Activated naive CD4-positive, alpha-beta T cell treated with anti-CD3 and anti-CD28 coated beads, Interleukin-2, amount 50 U/mL, for 16 hours (primary cell): ENCODE measurements around the gene NTNG2.
"Not testable (repeated sequence)": the region's sequence is repeated elsewhere in the genome, so short reads cannot be mapped to it uniquely, and the experiment has no call there.

Experiments used
- DNase-seq: peaks from one replicate; pipeline ENCODE4 v3.0.0-alpha.2; 2020

Gene NTNG2, protein sequence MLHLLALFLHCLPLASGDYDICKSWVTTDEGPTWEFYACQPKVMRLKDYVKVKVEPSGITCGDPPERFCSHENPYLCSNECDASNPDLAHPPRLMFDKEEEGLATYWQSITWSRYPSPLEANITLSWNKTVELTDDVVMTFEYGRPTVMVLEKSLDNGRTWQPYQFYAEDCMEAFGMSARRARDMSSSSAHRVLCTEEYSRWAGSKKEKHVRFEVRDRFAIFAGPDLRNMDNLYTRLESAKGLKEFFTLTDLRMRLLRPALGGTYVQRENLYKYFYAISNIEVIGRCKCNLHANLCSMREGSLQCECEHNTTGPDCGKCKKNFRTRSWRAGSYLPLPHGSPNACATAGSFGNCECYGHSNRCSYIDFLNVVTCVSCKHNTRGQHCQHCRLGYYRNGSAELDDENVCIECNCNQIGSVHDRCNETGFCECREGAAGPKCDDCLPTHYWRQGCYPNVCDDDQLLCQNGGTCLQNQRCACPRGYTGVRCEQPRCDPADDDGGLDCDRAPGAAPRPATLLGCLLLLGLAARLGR

DNA sequence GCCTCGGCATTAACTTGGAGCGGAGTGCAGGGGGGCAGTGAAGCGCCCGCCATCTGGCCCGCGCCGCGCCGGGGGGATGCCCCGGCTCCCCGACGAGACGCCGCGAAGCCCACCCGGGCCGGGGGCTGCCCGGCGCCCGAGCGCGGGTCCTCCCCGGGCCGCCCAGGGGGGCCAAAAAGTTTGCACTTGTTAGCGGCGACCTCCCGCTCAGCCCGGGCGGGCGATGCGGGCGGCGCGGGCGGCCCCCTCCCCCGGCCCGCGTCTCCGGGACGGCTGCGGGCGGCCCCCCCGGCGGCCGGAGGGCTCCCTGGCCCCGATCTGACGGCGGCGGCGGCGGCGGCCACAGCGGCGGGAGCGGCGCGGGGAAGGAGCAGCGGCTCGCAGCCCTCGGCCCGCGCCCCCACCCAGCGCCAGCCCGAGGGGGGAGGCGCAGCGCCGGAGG is at the start of gene NTNG2:
Gene NTNG2, plus strand, starts transcription at position 316 of the 442 bp plus-strand sequence. CDS start 4,774 bp downstream, outside the sequence.
- no peak for DNase-seq

DNA sequence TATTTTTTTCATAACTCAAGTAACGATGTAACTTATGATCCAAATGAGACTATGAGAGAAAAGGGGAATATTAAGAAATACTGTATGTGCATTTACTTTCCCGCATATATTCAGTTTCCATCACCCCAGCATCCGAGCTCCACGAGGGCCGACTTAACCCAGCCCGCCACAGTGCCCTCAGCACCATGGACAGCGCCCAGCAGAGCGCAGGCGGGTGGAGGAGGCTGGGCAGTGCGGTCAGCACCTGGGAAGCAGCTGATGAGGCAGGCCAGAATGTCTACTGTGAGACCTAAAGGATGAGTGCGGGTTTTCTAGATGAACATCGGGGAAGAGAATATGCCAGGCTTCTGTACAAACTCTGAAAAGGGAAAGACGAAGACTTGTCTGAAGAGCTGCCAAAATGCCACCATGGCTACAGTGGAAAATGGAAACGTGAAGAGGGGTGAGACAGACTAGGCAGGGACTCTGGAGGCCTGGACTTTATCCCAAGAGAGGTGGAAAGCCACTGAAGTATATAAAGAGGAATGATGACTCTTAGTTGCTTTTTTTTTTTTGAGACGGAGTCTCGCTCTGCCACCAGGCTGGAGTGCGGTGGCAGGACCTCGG is 47.7 kb upstream of the NTNG2 start:
- peak; percentile 24 for DNase-seq

DNA sequence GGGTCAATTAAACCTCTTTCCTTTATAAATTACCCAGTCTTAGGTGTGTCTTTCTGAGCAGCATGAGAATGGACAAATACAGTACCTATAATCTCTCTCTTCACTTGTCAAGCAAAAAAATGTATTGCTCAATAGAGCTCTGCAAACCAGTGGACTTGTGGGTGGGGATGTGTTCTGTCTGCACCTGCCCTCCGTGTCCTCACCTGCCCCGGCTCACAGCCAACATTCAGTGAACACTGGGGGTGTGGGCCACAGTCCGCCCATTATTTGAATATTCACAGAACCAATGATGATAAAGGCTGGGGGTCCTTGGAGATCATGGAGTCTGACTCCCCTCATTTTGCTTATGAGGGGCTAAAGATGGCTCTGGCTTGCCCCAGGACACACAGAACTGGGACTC is 45.3 kb upstream of the NTNG2 start:
- DNase-seq, result no peak

DNA sequence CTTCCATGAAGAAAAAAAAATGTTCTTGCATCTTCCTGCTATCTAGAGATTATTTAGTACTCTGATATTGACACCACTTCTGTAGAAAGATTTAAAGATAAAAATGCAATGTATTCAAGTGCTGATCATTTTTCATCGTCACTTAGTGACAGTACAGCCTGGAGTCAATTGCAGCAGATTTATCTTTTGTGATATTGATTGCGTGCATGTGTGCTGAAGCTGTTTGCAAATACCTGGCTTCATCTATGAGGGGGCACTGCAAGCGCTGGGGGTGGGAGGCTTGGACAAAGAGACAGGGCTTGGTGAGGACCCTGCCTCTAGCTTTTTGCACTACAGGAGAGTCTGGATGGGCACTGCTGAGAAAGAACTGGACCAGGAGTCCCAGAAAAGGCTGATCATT is 44.2 kb upstream of the NTNG2 start:
- no peak for DNase-seq

DNA sequence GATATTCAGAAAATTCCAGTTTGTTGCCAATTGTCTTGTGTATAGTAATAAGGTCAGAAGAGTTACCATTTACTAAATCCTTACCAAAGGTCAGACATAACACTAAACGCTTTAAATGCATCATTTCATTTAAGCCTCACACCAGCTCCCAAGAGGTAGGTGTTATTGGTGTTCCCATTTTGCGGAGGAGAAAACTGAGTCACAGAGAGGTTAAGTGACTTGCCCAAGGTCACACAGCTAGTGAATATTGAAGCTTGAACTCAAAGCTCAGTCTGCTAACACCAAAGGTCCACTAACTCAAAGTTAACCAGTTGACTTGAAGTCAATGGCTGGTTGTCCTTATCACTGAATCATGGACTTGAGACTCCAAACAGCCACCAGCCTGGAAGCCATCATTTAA is 40.8 kb upstream of the NTNG2 start:
- no peak for DNase-seq

DNA sequence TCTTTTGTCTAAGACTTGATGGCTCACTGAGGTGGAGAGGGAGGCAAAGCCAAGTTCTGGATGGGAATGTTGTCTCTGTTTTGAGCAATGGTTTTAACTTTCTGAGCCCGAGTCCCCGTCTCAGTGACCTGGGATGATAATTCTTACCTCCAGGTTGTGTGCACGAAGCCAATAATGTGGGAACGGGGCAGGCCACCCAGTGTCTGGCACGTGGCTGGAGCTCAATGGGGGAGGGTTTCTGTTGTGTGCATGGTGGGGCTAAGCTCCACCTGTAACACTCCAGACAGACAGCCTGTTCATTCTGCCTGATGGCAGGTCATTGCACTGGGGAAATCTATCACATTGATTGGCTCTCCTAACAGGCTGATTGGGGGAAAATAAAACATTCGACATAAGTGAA is 37.1 kb upstream of the NTNG2 start:
- DNase-seq, result no peak

DNA sequence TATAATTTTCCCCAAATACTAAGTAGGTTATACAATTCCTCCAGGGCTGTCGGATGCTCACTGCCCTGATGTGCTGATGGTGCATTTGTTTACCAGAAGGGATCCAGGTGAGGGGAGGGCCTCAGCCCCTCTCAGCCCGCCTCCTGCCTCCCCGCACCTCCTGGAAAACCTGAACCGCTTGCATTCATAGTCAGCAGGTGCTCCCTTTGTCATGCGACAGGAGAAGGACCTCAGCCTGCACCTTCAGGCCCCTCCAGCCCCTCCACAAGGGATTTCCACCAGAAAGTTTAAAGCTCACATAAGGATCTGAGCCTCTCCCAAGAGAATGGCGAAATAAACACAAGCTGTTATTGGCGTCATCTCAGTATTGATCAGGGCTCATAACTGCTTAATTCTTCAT is 36.5 kb upstream of the NTNG2 start:
- DNase-seq, result no peak

DNA sequence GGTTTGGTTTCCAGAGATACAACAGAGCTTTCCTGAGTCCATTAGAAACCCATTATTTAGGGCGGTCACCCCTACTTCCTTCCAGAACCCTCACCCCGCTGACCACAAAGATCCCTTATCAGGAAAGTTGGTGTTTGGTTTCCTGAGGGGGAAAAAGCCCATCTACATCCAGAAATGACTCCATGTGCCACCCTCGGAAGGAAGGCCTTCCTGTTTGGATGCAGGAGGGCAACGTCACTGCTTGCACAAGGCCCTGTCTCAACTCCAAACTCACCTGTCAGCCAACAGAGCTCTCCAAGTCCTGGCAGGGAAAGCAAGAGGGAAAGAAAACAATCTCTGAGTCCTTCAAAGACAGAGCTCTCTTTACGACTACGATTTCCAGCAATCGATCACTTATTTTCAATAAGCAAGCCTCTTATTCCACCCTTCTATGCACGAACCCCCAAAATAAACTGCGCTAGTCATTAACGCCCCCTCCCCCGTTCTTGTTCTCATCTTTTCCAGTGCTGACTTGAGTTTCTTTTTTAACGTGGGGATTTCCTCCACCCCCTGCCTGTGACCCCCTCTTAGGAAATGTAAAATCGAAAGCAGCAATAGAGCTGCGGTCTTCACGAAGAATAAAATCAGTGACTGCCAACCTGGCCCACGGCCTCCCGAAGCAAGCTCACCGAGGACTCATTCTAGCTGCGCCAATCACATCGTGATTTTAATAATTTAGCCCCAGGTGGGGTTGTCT is 35.7 kb upstream of the NTNG2 start:
- DNase-seq, result peak; percentile 18

DNA sequence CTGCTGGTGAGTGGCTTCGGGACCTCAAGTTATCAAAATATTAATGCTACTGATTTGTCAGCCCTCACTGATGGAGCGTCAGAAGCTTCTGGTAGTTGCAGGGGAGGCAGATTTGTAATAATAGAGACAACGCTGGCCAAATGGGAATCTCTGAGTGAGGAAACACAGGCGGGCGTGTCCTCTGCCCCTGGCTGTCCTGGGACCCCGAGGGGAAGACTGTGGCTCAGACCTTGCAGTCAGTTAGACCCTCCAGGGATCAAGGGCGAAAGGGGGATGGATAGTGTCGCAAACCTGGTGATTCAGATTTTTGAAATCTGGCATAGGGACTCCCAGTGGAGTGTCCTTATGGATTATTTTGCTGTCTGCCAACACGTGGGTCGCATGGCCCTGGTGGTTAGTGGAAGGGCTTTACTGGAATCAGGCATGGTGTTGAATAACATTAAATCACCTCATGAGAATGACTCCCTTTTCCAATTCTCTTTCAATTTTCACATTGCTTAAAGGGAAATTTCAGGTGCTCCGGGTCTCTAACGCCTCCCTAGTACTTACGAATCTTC is 35.1 kb upstream of the NTNG2 start:
- no peak for DNase-seq

DNA sequence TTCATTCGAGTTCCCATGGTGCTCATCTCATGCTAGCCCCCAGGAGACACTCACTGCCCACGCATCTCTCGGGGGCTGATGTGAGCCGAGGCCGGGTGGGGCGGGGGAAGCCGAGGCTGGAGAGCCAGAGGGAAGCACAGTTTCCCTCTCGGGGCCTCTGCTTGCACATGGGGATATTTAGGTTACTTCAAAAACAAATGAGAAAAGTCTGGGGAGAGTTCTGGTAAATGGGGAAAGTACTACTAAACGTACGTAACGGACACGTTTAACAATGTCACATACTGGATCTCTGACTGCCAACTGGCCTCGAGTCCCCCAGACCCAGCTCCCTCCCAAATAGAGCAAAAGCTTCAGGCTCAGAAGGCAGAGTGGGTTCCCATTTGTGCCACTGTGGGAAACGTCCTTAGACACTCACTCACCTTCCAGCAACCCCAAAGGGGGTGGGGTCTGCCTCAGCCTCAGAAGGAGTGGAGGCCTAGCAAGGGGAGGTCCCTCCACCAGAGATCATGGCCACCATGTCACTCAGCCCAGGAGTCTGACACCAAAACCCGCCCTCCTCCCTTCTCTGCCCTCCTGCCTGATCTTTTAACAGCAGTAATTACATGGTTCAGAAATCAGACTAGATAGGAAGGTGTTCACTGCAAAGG is 33.8 kb upstream of the NTNG2 start:
- DNase-seq, result no peak

DNA sequence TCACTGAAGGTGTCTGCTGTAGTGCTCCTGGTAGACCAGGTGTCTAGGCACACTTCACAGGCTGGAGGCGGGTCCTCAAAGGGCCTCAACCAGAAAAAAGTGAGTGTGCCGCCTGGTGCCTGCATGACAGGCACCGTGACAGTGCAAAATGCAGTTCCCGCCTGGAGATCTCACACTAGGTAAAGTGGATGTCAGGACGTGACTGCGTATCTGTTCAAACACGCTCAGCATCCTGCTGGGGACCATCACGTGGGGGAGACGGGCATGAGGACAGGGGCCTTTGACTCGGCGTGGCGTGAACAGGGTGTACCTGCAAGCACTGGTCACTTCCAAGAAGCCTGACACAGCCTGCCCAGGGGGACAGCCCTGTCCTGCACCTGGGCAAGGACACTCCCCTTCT is 32.3 kb upstream of the NTNG2 start:
- DNase-seq, result no peak

DNA sequence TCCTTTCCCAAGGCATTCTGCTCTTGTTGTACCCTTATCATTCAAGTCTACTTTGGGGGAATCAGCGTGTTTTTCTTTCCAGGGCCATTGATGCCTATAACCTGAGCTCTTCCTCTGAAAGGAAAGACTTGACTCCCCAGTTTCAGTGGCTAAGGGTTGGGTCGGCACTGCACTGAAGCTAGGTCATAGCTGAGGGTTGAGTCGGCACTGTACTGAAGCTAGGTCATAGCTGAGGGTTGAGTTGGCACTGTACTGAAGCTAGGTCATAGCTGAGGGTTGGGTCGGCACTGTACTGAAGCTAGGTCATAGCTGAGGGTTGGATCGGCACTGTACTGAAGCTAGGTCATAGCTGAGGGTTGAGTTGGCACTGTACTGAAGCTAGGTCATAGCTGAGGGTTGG is 27.8 kb upstream of the NTNG2 start:
- DNase-seq, result not testable (repeated sequence)

DNA sequence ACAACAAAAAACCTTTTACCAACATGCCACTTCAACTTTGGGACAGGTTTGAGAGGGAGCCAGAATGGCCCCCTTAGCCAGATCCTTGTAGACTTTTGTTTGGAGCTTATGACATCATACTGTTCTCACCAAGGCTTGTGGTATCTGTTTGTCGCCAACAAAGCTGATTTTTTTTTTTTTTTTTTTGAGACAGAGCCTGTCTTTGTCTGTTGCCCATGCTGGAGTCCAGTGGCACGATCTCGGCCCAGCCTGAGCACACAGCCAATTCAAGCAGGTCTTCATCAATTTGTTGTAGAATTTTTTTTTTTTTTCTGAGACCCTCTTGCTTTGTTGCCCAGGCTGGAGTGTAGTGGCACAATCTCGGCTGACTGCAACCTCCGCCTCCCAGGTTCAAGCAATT is 26.4 kb upstream of the NTNG2 start:
- DNase-seq, result no peak

DNA sequence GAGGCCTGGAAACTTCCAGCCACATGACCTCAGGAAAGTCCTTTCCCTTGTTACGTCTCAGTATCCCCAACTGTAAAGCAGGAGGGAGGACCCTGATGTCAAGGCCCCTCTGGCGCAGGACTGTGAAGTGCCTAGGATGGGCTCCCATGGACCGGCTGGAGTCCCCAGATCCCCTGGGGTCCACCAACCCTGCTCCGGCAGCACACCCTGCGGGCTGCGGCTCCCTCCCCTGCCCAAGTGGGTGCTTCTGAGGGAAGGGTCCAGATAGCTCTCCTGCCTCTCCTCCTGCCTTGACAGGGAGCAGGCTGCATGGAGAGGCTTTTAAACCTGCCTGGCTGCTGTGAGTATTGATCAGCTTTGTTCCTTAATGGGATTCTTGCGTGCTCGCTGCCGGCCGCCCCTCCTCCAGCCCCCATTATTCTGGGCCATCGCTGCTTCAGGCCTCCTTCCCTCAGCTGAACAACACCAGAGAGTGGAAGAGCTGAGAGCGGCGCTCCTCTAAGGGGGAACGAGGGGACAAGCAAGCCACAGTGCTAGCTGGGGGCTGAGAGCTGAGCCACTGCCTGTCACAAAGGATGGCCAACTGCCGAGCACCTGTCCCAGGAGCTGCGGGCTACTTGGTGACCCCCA is 25.6 kb upstream of the NTNG2 start:
- DNase-seq, result no peak

DNA sequence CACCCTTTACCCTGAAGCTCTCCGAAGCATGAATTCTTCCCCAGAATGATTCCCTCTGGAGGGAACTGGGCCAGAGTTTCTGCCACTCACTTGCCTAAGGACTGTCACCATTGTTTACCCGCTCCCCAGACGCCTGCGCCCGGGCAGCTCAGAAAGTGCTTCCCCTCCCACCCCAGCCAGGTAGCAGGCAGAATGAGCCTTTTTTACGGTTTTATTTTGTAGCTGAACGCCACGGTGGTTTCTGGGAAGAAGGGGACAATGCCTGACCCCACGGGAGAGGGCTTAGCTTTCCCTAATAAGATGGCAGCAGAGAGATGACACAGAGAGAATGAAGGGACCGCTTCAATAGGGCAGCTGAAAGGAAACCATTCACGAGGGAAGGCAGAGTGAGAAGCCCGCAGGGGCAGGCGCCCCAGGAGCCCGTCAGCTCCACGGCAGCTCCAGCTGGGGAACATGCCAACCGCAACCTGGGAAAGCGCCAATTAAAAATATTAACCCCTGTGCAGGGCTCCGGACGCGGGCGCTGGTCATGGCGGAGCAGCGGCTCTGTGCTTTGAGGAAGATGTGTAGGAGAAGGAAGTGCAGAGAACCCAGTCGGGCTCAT is 20.4 kb upstream of the NTNG2 start:
- no peak for DNase-seq

DNA sequence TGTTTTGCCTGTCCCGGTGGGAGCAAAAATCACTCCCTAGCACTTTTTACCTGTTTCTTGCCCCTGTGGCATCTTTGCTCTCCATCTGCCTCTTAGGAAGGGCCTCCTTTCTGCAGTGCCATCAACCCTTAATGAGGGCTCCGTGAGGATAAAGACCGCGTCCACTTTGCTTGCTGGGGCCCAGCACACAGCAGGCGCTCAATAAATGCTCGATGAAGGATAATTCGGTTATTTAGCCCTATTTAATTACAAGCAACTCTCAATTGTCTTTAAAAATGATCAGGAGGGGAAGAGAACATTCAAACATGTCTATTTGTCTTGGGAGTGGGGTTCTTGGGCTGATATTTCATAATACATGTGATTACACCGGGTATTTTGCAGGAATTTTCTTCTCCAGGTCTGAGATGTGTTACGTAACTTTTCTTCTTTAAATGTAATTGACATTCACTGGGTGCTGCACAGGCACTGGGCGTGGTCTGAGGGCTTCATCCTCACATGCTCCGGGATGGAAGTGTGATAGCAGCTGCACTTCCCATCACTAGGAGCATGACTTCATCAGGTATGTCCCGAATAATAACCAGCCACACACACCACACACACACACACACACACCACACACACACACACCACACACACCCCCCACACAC is 19.8 kb upstream of the NTNG2 start:
- no peak for DNase-seq

DNA sequence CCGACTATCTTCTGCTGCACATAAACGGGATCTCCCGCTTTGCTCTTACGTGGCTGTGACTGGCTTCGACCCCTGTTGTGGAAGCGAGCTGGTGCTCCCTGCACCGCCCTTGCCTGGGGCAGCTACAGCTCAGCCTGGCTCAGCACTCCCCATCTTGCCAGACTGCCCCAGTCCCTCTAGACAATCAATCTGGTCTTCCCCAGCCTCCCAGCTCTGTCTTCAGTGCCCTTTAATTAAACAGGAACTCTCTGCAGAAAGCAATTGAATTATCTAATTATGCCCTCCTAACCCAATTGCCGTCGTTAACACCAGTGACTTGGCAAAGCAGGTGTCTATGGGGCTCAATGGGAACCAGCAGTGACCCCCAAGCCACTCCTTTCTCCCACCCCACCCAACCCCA is 18.9 kb upstream of the NTNG2 start:
- no peak for DNase-seq

DNA sequence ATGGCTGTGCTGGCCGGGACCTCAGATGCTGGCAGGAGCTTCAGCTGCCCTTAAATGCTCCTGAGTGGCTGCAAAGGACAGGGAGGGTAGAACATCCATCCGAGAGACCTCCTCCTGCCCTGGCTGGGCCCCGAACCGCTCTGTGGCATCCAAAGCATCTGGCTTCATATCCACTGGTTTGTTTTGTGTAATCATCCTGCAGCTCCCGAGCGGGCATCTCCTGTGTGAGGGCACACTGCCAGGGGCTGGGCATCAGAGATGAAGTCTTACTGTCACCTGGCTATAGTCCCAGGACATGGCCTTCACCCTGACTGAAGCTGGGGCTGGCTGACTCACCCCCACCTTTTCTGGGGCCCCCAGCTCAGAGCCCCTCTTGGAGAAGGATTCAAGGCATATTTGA is 18.5 kb upstream of the NTNG2 start:
- DNase-seq, result no peak

DNA sequence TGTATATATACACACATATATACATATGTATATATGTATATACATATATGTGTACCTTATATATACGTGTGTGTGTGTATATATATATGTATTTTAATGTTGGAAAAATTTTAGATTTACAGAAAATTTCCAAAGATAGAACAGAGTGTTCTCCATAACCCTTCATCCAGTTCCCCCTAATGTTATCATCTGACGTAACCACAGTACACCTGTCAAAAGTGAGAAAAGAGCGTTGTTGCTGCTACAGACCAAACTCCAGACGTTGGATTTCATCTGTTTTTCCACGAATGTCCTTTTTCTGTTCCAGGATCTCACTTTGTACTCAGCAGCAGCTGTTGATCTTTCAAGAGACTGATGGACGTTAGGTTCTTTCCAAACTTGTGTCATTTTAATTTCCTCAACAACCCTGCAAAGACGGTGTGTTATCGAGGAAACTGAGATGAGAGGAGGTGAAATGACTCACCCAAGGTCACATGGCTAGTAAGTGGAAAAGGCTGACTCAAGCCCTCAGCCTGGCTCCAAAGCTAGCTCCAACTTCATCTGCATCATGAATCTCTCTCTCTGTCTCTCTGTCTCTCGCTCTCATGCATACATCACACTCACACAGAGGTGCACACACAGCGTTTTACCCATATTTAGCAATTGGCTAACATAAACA is 17.0 kb upstream of the NTNG2 start:
- DNase-seq, result no peak

DNA sequence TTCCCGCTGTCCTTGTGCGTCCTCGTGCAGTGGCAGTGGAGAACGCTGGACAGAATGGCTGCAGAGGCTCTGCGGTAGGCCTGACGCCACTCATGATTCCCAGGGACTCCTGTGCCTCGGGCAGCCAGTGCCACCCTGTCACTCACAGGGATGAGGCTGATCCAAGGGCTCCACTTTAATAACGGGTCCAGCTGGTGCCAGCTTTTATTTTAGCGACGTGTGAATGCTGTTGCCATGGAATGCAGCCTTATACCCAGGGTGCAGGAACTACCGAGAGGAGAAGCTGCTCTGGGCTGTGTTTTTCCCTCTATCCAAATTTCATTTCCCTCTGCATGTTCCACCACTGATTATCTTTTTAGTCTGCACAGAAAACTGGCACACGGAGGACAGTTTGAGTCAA is 15.8 kb upstream of the NTNG2 start:
- no peak for DNase-seq

DNA sequence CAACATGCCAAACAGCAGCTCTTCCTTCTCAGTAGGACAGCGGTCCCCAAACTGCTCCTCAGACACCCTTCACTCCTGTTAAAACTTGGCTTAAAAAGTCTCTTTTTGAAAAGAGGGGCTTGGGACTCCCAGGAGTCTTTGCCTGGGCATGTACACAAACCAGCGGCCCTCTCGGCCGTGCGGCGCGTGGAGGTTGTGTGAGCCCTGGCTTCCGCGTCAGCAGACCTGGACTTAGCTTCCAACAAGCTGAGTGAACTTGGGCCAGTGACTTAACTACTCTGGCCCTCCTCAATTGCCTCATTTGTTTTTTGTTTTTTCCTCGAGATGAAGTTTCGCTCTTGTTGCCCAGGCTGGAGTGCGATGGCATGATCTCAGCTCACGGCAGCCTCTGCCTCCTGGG is 15.3 kb upstream of the NTNG2 start:
- DNase-seq, result no peak
